HepG2 (cell line): ENCODE data around the gene ITGAV. TPM values are rescaled to one million over a fixed set of nuclear protein-coding genes. Genes with fewer than 3 reads are reported as not detected.

Source experiments
- AKAP8 ChIP-seq: sonication (generic); formaldehyde crosslinking; IDR thresholded peaks from 2 replicates; pipeline ENCODE4 v1.5.1; 2020; ENCODE audit warnings: mild to moderate bottlenecking, missing genetic modification reagents
- ARID2 ChIP-seq: sonication (generic); formaldehyde crosslinking; IDR thresholded peaks from 2 replicates; pipeline ENCODE4 v1.8.1; 2022; ENCODE audit warnings: mild to moderate bottlenecking, missing genetic modification reagents, borderline replicate concordance
- ARNTL ChIP-seq: sonication (generic); formaldehyde crosslinking; IDR thresholded peaks from 2 replicates; pipeline ENCODE4 v1.4.0; 2020; ENCODE audit warnings: mild to moderate bottlenecking, missing genetic modification reagents
- BRCA1 ChIP-seq: sonication (generic); formaldehyde crosslinking; IDR thresholded peaks from 2 replicates; pipeline ENCODE4 v1.4.0; 2020; ENCODE audit warnings: missing genetic modification reagents
- IKZF4 ChIP-seq: sonication (generic); formaldehyde crosslinking; IDR thresholded peaks from 2 replicates; pipeline ENCODE4 v1.5.1; 2020; ENCODE audit warnings: borderline replicate concordance, mild to moderate bottlenecking, low read depth, missing genetic modification reagents; ENCODE audit errors: not compliant biosample characterization
- KDM4B ChIP-seq: sonication (generic); formaldehyde crosslinking; IDR thresholded peaks from 2 replicates; pipeline ENCODE4 v1.4.0; 2020; ENCODE audit warnings: missing genetic modification reagents
- RCOR2 ChIP-seq: IDR thresholded peaks from 2 replicates; pipeline ENCODE4 v1.6.1; 2016; ENCODE audit warnings: missing biosample characterization, missing genetic modification reagents
- SCMH1 ChIP-seq: sonication (generic); formaldehyde crosslinking; IDR thresholded peaks from 2 replicates; pipeline ENCODE4 v1.9.0; 2021; ENCODE audit warnings: missing genetic modification reagents, mild to moderate bottlenecking, borderline replicate concordance
- SMC3 ChIP-seq: IDR thresholded peaks from 2 replicates; pipeline ENCODE4 v1.6.1; 2011; ENCODE audit warnings: low read length, improper control_type of control experiment
- SSRP1 ChIP-seq: IDR thresholded peaks from 2 replicates; pipeline ENCODE4 v1.6.1; 2016; ENCODE audit warnings: control low read depth
- ZNF607 ChIP-seq: sonication (generic); formaldehyde crosslinking; IDR thresholded peaks from 2 replicates; pipeline ENCODE4 v1.5.1; 2020; ENCODE audit warnings: missing genetic modification reagents, mild to moderate bottlenecking, borderline replicate concordance
- ZNF724P ChIP-seq: sonication (generic); formaldehyde crosslinking; IDR thresholded peaks from 2 replicates; pipeline ENCODE4 v1.8.0; 2022; ENCODE audit warnings: missing genetic modification reagents, borderline replicate concordance
- ZSCAN29 ChIP-seq: sonication (generic); formaldehyde crosslinking; conservative IDR thresholded peaks from 2 replicates; pipeline ENCODE4 v1.4.0; 2020; ENCODE audit warnings: mild to moderate bottlenecking, missing genetic modification reagents
- polyA plus RNA-seq, 8 experiments: library from polyadenylated mRNA; depleted of rRNA in 3 of 8; stranded (reverse) in 7 of 8; unstranded in 1 of 8; fragments of >200 nt; fragmentation: Illumina TruSeq in 4 of 8; extraction: Trizol in 4 of 8; gene quantifications; 2 replicates each; pipeline versions ENCODE4 v1.2.1 to v1.2.3, GENCODE V29; 2011 to 2016; ENCODE audit warnings: low read depth in 4 of 8, missing spikeins in 1 of 8, mixed read lengths in 1 of 8; ENCODE audit not compliant: insufficient read depth in 1 of 8
- total RNA-seq, 5 experiments: library from RNA; depleted of rRNA; stranded (reverse); fragments of >200 nt; fragmentation: Illumina TruSeq; extraction: Trizol; gene quantifications; 2 replicates each; pipeline ENCODE4 v1.2.3, GENCODE V29; 2016; ENCODE audit warnings: low read depth in 1 of 5
- TF ChIP-seq, protein P1 (sequence below): sonication (generic); formaldehyde crosslinking; IDR thresholded peaks from 2 replicates; pipeline ENCODE4 v1.5.0; 2020; ENCODE audit warnings: mild to moderate bottlenecking, missing genetic modification reagents
- TF ChIP-seq, protein P2 (sequence below): sonication (generic); formaldehyde crosslinking; IDR thresholded peaks from 2 replicates; pipeline ENCODE4 v1.4.0; 2020; ENCODE audit warnings: missing genetic modification reagents
- TF ChIP-seq, protein P3 (sequence below): sonication (generic); formaldehyde crosslinking; IDR thresholded peaks from 2 replicates; pipeline ENCODE4 v1.4.0; 2020; ENCODE audit warnings: missing genetic modification reagents, borderline replicate concordance
- TF ChIP-seq, protein P4 (sequence below): sonication (generic); formaldehyde crosslinking; IDR thresholded peaks from 2 replicates; pipeline ENCODE4 v1.4.0; 2020; ENCODE audit warnings: missing genetic modification reagents, borderline replicate concordance
- TF ChIP-seq, protein P5 (sequence below): sonication (generic); formaldehyde crosslinking; IDR thresholded peaks from 2 replicates; pipeline ENCODE4 v1.4.0; 2020; ENCODE audit warnings: missing genetic modification reagents

Gene ITGAV
- total and polyA plus RNA-seq, 2 of the 13 experiments (the other 11 are each of a cell fraction or from before 2014, with no cell fraction given): 59.1 to 60.4 TPM

DNA sequence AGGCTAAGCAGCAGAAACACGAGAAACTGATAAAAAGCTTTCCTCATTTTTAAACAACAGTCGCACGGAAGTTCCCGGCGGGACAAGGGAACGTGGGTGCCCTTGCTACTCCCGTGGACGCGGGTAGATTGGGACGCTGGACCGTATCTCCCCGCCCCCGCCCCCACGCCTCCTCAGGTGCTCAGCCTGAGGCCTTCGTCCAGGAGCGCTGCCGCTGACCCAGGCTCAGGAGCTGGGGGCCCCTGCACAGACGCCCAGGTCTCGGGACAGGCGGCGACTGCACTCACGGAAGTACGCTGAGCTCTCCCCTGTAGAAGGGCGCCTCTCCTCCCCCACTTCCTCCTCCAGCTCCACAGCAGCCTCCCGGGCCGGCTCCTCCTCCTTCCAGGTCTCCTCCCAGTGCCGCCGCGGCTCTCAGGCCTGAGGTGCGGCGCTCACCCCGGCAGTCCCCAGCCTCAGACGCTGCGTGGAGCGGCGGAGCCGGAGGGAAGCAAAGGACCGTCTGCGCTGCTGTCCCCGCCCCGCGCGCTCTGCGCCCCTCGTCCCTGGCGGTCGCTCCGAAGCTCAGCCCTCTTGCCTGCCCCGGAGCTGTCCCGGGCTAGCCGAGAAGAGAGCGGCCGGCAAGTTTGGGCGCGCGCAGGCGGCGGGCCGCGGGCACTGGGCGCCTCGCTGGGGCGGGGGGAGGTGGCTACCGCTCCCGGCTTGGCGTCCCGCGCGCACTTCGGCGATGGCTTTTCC, at the start of gene ITGAV (continued):
- TF ChIP-seq AKAP8 (CRISPR knock-in tag) (no peak), SCMH1 (CRISPR knock-in tag) (no peak), RCOR2 (CRISPR knock-in tag) (0 out of 2 replicates have a peak, but pooled peaks have one; percentile 51), ARID2 (CRISPR knock-in tag) (peak; percentile 99; the same call in 1 of the 2 replicates), ARNTL (CRISPR knock-in tag) (0 out of 2 replicates have a peak, but pooled peaks have one; percentile 41), ZNF607 (peak; percentile 75; the same call in 1 of the 2 replicates), ZSCAN29 (no peak), KDM4B (CRISPR knock-in tag) (peak; percentile 59; the same call in 1 of the 2 replicates), IKZF4 (peak; percentile 67), SMC3 (no peak), SSRP1 (CRISPR knock-in tag) (no peak), ZNF724P (CRISPR knock-in tag) (peak; percentile 63; the same call in 1 of the 2 replicates), BRCA1 (CRISPR knock-in tag) (no peak)
- TF ChIP-seq, protein P1, sequence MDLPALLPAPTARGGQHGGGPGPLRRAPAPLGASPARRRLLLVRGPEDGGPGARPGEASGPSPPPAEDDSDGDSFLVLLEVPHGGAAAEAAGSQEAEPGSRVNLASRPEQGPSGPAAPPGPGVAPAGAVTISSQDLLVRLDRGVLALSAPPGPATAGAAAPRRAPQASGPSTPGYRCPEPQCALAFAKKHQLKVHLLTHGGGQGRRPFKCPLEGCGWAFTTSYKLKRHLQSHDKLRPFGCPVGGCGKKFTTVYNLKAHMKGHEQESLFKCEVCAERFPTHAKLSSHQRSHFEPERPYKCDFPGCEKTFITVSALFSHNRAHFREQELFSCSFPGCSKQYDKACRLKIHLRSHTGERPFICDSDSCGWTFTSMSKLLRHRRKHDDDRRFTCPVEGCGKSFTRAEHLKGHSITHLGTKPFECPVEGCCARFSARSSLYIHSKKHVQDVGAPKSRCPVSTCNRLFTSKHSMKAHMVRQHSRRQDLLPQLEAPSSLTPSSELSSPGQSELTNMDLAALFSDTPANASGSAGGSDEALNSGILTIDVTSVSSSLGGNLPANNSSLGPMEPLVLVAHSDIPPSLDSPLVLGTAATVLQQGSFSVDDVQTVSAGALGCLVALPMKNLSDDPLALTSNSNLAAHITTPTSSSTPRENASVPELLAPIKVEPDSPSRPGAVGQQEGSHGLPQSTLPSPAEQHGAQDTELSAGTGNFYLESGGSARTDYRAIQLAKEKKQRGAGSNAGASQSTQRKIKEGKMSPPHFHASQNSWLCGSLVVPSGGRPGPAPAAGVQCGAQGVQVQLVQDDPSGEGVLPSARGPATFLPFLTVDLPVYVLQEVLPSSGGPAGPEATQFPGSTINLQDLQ (CRISPR knock-in tag): peak; percentile 85
- TF ChIP-seq, protein P2, sequence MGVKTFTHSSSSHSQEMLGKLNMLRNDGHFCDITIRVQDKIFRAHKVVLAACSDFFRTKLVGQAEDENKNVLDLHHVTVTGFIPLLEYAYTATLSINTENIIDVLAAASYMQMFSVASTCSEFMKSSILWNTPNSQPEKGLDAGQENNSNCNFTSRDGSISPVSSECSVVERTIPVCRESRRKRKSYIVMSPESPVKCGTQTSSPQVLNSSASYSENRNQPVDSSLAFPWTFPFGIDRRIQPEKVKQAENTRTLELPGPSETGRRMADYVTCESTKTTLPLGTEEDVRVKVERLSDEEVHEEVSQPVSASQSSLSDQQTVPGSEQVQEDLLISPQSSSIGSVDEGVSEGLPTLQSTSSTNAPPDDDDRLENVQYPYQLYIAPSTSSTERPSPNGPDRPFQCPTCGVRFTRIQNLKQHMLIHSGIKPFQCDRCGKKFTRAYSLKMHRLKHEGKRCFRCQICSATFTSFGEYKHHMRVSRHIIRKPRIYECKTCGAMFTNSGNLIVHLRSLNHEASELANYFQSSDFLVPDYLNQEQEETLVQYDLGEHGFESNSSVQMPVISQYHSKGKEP (CRISPR knock-in tag): peak; percentile 69; the same call in 1 of the 2 replicates
- TF ChIP-seq, protein P3, sequence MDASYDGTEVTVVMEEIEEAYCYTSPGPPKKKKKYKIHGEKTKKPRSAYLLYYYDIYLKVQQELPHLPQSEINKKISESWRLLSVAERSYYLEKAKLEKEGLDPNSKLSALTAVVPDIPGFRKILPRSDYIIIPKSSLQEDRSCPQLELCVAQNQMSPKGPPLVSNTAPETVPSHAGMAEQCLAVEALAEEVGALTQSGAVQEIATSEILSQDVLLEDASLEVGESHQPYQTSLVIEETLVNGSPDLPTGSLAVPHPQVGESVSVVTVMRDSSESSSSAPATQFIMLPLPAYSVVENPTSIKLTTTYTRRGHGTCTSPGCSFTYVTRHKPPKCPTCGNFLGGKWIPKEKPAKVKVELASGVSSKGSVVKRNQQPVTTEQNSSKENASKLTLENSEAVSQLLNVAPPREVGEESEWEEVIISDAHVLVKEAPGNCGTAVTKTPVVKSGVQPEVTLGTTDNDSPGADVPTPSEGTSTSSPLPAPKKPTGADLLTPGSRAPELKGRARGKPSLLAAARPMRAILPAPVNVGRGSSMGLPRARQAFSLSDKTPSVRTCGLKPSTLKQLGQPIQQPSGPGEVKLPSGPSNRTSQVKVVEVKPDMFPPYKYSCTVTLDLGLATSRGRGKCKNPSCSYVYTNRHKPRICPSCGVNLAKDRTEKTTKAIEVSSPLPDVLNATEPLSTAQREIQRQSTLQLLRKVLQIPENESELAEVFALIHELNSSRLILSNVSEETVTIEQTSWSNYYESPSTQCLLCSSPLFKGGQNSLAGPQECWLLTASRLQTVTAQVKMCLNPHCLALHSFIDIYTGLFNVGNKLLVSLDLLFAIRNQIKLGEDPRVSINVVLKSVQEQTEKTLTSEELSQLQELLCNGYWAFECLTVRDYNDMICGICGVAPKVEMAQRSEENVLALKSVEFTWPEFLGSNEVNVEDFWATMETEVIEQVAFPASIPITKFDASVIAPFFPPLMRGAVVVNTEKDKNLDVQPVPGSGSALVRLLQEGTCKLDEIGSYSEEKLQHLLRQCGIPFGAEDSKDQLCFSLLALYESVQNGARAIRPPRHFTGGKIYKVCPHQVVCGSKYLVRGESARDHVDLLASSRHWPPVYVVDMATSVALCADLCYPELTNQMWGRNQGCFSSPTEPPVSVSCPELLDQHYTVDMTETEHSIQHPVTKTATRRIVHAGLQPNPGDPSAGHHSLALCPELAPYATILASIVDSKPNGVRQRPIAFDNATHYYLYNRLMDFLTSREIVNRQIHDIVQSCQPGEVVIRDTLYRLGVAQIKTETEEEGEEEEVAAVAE (CRISPR knock-in tag): no peak; the same call in 1 of the 2 replicates
- TF ChIP-seq, protein P4, sequence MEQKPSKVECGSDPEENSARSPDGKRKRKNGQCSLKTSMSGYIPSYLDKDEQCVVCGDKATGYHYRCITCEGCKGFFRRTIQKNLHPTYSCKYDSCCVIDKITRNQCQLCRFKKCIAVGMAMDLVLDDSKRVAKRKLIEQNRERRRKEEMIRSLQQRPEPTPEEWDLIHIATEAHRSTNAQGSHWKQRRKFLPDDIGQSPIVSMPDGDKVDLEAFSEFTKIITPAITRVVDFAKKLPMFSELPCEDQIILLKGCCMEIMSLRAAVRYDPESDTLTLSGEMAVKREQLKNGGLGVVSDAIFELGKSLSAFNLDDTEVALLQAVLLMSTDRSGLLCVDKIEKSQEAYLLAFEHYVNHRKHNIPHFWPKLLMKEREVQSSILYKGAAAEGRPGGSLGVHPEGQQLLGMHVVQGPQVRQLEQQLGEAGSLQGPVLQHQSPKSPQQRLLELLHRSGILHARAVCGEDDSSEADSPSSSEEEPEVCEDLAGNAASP (CRISPR knock-in tag): peak; percentile 75
- TF ChIP-seq, protein P5, sequence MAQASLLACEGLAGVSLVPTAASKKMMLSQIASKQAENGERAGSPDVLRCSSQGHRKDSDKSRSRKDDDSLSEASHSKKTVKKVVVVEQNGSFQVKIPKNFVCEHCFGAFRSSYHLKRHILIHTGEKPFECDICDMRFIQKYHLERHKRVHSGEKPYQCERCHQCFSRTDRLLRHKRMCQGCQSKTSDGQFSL (CRISPR knock-in tag): peak; percentile 87; the same call in 1 of the 2 replicates
